GM21447 (cell line): ENCODE data around the gene SEMA3F.

Experiments used
- ATAC-seq: cut with Tn5 transposase; IDR thresholded peaks from one replicate; pipeline ENCODE4 v1.9.1; 2021; ENCODE audit not compliant: unreplicated experiment

SEMA3F gene

GRCh38 chr3:50230104-50230793, 75.1 kb downstream of the SEMA3F start:
- ATAC-seq = no peak

- no peak for ATAC-seq
Measured at GRCh38 chr3:50230794-50231125, 75.6 kb downstream of the SEMA3F start.

GRCh38 chr3:50231581-50231980, 76.5 kb downstream of the SEMA3F start:
- ATAC-seq = no peak

GRCh38 chr3:50232303-50232702, 77.2 kb downstream of the SEMA3F start:
- no peak for ATAC-seq

GRCh38 chr3:50233176-50233575, 78.1 kb downstream of the SEMA3F start:
- ATAC-seq = no peak

- ATAC-seq = peak; percentile 90
Measured at GRCh38 chr3:50235716-50236483, 80.8 kb downstream of the SEMA3F start, which contains the start of gene GNAI2. Gene GNAI2, plus strand, starts transcription at chr3:50236204. Its CDS starts 132 bp downstream, at chr3:50236336.

GRCh38 chr3:50236484-50237132, 81.5 kb downstream of the SEMA3F start:
- ATAC-seq = no peak

- ATAC-seq = no peak
Measured at GRCh38 chr3:50237133-50237651, 82.1 kb downstream of the SEMA3F start.

GRCh38 chr3:50237754-50238548, 82.8 kb downstream of the SEMA3F start:
- peak; percentile 37 for ATAC-seq

- no peak for ATAC-seq
Measured at GRCh38 chr3:50238549-50239026, 83.5 kb downstream of the SEMA3F start.
